HG03457 (cell line): ENCODE data around the gene SFPQ.
"Not testable (repeated sequence)": the region's sequence is repeated elsewhere in the genome, so short reads cannot be mapped to it uniquely, and the experiment has no call there.

ENCODE experiments used
- ATAC-seq: cut with Tn5 transposase; IDR thresholded peaks from one replicate; pipeline ENCODE4 v1.9.1; 2021; ENCODE audit warnings: moderate number of reproducible peaks; ENCODE audit not compliant: unreplicated experiment

The SFPQ gene

DNA sequence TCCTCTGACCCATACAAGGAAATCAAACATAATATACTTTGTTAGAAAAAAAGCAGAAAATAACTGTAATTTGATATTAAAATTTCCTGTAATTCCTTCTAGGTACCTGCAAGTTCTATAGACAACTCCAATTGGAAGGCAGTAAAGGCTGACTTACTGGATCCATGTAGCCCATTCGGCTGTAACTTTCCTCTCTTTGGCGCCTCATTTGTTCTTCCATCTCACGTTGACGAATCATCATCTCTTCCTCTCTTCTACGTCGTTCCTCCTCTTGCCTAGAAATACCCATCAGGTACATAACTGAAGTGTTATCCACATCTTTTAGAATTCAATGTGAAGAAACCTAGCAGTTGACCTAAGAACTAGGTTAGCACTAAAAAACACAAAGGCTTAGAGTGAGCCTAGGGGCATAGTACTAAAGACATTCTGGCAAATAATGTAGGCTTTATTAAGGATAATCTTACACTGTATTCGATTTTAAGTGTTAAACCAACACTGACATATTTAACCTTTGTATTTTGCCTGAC is 5.1 kb downstream of the SFPQ start:
- ATAC-seq: no peak

DNA sequence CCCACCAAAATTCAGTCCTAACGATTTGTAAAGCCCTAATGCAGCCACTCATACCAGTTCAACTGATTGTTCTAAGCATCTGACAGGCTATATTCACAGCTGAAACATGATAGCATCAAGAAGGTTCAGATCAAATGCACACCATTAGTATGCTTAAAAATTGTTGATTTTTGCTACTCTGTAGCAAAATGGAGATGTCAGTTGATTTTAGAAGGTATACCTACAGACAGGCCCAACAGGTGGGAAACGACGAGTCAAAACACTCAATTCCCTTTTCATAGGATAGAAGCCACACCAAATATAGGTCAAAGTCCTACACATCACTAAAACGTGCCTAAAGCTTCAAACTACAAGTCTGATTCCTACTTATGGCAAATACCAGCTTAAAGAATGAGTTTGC is 6.7 kb downstream of the SFPQ start:
- no peak for ATAC-seq

DNA sequence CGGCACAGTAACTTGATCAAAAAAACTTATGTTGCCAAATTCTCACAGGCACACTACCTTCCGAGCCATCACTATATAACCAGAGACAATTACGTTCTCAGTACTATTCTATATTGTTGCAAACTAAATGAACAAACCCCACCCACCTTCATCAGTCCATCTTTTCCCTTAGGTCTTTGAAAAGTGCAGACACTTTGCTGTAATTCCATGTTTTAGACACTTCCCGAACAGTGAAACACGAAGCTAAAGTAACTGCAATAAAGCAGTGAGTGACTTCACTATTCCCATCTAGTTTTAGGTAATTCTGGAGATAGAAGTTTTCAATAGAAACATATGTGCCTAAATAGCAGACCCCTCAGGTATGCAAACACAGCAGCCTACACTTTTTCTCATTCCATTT is 7.7 kb downstream of the SFPQ start:
- ATAC-seq: no peak

DNA sequence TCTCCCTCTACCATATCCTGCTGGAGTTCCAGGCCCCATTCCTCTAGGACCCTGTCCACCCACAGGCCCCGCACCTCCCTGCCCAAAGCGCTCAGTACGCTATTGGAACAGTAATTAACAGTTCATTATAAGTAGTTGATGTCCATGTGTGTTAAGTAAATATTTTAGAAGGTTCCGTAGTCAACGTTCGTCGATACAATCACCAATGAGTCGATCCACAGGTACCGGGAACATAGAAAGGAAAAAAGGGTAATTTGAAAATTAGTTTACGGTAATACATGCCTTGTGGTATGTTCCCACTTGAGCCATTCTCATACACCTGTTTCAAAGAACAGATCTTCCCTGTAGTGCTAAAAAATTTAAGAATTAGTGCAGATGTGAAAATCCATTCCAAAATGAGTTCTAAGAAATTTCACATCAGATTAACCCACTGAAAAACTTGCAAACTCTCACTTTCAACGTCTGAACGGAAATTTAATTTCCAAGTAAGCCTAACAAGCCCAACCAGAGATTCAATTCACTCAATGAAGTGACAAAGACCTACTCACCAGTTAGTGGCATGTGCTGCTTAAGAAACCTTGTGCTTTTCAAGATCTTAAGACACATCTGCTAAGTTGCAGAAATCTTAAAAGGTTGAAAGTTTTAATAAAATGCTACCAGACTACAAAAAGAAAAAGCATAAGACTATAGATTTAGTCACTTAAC is 8.3 kb downstream of the SFPQ start:
- no peak for ATAC-seq

DNA sequence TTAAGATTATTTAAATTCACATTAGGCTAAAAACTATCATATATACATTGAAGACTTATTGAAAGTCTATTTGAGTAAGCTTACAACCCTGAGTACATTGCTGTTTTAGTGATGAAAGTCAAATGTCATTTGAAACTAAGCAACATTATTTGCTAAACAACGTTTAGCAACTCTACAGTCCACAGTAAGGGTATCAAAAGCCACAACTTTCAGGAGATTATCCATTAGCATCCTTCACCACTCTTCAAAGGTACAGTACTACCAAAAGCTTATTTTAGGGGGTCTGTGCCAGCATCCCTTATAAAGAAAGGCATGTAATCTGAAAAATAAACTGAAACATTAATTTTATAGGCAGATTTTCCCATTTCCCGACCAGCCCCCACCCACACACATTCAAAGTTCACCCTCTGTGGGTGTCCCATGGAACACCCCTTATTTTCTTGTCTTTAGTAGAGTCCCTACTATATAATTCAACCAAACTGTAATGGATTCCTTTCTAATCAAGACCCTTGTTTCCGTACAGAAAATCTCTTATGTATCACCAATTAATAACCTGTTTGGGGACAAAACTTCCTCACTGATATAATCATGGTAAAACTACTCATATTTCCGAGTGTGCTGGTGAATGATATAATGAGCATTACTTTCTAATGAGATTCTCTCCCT is 11.0 kb downstream of the SFPQ start:
- ATAC-seq: no peak

DNA sequence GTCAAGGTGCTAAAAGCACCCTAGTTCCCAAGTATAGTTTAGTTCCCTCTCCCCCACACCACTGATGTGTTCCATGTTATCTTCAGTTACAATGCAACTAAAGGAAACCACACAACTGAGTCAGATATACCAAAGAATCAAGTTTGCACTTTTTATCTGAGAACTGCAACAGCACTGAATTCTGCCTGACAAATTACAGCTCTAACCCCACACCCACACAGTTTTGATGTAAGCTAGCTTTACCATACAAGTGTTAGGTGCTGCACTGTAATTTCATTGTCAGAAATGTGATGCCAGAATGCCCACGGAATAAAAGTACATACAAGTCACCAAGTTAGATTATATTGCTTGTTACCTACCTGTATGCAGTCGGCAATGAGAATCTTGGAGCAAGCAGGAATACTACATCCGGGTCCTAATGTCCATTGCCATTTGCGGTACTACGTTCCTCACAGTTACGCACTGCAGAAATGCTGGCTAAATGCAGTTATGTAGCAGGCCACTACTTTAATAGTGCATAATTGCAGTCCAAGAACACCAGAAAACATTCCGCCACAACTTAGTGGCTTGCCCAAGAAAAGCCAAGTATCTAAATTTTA is 12.1 kb downstream of the SFPQ start:
- ATAC-seq: no peak

DNA sequence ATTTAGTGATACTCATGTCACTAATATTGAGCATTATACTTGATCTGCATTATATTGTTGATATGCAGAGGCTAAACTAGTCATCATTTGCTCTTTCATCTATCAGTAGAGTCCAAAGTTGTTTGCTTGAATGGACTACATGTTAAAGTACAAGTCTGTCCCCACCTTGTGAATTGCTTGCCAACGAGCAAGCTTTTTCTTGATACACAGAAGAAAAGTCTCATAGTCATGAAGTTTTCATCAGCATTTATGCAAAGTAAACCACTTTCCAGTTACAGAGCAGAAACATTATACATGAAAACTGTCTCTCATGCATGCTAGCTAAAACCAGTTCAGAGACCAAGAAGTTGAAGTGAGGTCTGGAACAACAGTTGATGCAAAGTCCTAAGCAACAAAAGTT is 13.0 kb downstream of the SFPQ start:
- no peak for ATAC-seq

DNA sequence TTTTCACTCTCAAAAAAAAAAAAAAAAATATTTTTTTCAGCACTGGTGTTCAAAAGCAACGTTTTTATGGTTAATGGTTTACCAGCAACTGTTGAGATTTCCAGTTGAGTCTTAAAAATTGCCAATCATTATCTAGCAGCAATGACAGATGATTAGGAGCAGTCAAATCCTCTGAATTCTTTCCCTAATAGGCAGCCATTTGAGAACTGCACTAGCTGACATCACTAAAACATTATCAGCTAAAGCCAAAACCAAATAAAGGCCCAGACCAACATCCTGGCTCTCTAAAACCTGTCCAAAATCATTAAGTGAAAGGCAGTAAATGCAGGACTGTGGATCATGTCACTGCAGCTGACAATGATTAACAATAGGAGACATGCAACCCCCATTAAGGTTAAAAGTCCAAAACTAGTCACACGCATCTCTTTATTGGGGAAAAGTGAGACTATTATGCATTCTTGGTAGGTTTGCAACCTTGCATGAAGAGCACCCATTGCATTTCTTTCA is 14.0 kb downstream of the SFPQ start:
- ATAC-seq: no peak

DNA sequence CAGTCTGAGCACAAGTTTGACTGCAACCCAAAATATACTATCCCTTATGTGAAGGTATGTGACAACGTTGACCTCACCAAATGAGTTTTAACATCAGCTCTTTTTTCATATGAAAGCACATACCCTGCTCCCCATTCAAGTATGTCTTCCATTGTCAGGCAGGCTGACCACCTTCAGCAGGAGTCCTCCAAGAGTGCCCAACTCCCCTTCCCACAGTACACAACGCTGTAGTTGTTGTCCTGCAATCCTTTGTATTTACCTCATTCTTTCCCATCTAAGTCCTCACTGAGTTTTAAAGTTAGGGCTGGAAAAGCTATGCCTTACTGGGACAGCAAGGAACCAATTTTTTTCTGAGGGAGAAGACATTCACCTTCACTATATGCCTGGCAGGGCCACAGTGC is 14.7 kb downstream of the SFPQ start:
- no peak for ATAC-seq

DNA sequence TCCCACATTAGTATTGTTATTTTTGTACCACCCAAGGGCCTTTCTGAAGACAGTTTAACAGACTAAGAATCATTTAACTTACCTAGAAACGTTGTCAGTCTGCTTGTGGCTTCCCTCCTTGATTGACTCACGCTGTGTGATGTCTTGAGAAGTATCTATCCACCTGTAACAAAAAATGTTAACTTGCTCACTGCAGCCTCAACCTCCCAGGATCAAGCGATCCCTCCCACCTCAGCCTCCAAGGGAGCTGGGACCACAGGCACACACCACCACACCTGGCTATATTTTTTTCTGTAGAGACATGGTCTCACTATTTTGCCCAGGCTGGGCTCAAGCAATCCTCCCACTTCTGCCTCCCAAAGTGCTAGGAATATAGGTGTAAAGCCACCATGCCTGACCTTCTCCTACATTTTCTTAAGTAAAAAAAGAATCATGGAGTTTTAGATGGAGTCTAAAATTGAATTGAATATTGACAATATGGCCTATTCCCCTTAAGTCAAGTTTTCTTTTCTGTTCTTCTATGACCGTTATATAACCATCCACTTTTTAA is 15.6 kb downstream of the SFPQ start:
- no peak for ATAC-seq

DNA sequence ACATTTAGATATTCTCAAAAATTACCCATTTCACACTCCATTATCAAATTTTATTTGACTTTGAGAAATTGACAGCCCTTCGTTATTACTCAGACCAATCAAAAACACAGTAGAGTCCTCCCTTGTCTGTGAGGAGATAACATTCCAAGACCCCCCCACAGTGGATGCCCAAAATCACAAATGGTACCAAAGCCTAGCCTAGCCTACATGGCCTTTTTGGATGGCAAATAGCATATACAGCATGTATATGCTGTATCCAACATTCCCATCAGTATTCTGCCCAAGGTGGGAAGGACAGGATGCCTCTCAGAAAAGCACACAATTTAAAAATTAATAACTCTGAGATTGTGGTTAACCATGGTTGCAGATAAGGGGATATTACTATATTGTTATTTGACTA is 17.3 kb downstream of the SFPQ start:
- ATAC-seq: no peak

DNA sequence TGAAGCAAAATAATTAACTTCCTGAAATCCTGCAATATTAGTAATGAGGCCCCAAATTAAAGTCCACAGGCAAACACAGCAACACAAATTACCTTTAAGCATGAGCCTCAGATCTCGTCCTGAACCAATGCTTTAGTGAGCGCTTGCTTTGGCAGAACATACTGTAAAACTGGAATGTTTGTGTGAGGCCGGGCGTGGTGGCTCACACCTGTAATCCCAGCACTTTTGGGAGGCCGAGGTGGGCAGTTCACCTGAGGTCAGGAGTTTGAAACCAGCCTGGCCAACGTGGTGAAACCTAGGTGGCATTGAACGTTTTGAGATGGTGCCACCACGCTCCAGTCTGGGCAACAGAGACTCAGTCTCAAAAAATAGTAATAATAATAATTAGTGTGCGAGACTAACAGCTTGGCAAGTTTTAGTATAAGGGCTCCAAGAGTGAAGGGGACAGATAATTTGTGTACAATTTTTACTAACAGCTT is 17.8 kb downstream of the SFPQ start:
- no peak for ATAC-seq

DNA sequence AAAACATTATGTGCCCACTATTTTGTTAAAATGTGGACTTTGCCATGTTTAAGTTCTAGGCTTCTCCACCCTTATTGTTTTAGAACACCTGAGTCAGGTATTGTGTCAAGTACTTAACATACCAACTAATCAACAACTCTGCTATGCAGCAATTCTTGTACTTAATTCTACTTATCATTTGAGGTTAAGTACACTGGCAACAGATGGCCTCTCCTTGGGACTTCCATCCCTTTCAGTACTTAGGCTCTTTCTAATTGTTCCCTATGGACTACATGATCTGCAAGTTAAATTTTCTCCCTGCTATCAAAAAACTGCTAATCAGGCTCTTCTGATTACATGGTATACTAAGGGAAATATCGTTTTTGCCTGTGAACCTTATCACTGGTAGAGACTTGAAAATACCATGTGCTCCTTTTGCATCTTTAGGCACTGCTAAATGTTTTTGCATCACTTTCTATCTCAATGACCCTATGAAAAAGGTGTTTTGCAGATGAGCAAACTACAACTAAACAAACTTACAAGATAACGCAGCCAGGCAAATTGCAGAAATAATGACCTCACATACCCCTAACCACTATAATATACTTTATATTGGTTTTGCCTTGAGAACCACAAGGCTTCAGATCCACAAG is 18.9 kb downstream of the SFPQ start:
- no peak for ATAC-seq

DNA sequence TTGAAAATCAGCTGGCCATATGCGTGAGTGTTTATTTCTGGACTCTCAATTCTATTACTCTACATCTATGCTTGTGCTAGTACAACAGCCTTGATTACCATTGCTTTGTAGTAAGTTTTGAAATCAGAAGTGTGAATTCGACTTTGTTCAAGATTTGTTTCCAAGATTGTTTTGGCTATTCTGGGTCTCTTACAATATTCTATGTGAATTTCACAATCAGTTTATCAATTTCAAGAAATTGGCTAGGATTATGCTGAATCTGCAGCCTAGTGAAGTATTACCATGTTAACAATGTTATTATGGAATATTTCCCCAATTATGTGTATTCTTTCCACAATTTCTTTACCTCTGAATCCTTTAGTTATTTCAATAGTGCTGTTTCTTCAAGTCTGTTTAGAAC is 19.5 kb downstream of the SFPQ start:
- no peak for ATAC-seq

DNA sequence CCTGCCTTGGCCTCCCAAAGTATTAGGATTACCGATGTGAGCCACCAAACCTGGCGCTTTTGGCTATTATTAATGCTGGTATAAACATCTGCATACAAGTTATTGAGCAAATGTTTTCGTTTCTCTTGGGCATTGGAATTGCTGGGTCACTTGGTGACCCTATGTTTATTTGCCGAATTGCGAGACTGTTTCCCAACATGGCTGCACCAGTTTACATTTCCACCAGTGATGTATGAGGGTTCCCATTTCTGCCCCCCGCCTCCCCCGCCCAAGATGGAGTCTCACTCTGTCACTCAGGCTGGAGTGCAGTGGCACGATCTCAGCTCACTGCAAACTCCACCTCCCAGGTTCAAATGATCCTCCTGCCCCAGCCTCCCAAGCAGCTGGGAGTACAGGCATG is 20.9 kb downstream of the SFPQ start:
- no peak for ATAC-seq

DNA sequence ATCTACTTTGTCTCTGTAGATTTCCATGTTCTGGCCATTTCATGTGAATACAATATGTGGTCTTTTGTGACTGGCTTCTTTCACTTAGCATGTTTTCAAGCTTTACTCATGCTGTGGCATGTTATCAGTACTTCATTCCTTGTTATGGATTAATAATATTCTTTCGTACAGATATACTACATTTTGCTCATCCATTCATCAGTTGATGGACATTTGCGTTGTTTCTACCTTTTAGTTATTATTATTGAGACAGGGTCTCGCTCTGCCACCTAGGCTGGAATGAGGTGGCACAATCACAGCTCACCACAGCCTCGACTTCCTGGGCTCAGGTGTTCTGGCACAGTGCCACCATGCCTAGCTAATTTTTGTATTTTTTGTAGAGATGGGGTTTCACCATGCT is 21.4 kb downstream of the SFPQ start:
- ATAC-seq: no peak

DNA sequence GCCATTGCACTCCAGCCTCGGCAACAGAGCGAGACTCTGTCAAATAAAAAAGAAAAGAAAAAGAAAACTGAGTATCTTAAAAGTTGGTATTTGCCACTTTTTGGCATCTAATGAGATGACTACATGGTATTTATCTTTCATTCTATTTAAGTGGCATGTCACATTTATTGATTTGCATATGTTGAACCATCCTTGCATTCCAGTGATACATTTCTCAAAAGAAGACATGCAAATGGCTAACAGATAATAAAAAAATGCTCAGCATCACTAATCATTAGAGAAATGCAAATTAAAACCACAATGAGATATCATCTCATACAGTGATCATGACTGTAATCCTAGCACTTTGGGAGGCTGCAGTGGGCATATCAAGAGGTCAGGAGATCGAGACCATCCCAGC is 28.1 kb downstream of the SFPQ start:
- ATAC-seq: no peak

DNA sequence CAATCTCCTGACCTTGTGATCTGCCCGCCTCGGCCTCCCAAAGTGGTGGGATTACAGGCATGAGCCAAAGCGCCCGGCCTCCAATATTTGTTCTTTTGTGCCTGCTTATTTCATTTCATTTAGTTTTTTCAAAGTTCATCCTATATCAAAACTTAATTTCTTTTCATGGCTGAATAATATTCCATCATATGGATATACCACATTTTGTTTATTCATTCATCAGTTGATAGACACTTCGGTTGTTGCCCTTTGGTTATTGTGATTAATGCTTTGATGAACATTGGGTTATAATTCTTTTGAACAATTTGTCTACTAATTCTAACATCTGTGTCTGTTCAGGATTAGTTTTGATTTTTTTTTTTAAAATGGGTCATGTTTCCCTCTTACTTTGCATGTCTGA is 41.7 kb downstream of the SFPQ start:
- no peak for ATAC-seq

DNA sequence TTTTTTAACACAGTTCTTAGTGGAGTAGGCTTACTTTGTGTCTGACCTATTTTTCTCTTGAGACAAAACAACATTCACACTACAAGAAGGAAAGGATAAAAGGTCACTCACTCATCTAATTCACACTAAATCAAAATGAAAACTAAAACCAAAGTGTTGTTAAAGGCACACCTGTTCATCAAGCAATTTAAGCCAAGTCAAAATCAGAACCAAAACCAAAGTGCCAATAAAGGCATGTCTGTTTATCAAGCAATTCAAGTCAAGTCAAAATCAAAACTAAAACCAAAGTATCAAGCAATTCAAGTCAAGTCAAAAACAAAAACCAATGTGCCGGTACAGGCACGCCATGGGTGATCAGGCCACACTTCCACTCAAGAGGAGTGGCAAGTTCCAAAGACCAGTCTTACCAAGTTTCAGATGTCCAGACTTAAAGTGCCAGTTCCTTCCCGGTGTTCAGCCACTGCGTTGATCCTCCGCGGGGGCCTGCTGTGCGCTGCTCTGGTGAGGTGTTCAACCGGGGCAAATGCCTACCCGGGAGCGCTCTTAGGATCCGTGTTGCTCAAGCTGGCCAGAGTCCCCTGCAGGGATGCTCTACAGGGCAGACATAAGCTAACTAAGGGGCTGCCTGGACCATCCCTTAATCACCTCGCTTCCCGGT is 46.9 kb downstream of the SFPQ start:
- ATAC-seq: not testable (repeated sequence)

DNA sequence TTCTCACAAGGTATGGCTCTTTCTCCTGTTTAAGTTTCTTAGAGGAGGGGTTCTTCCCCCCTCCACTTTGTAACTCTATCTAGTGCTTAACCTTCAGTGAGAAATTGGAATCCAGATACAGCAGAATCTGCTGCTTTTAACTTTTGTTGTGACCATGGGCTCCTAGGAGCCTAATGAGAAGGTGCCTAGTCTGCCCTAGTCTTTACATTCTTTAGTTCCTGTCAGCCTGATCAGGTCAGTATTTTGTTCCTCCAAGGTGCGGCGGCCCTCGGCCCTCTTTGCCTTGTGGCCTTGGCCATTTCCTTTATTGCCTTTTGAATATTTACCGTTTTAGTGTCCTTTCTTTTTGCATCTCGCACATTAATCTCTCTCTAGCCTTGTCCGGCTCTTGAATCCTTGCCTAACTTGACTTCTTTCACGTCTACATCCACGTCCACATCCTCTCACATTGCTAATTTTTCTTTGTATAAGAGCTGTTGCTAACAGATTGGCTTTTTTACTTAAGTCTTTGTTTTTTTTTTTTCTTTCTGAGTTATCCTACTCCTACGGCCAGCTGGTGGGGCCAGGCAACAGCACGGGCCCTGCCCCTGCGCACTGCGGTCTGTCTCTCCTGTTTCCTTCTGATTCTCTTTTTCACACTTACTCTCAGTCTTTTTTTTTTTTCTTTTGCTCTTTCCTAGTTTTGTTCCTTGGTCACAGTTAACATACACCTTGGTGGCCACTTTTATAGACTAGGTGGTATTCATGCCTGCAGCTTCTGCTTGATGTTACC is 49.0 kb downstream of the SFPQ start:
- no peak for ATAC-seq
